ENCODE data around the gene TMC5.

TMC5 gene

DNA sequence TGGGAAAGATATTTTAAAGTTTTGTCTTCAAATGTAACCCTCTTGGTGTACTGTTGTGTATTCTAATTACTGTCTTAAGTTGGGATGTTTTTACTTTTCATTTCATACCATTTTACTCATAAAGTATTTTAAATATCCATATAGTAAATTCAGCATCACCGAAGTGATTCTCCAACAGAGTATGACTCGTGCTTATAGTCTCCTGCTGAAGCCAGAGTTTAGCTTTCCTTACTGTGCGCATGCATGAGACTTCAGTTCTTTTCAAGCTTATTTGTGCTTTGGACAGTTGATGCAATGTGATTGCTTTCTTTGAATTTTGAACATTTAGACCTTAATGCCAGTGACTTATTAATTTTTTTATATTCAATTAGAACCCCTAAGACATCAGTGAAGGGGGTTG, 130.5 kb downstream of the TMC5 start:
- no peak for DNase-seq
